GM19438 (cell line): ENCODE measurements around the gene TSC22D1.

Experiments used
- ATAC-seq: cut with Tn5 transposase; IDR thresholded peaks from one replicate; pipeline ENCODE4 v1.9.1; 2021; ENCODE audit warnings: low read depth; ENCODE audit not compliant: unreplicated experiment

The TSC22D1 gene

GRCh38 chr13:44508562-44509077 lies 67.5 kb downstream of the TSC22D1 start:
- no peak for ATAC-seq

DNA sequence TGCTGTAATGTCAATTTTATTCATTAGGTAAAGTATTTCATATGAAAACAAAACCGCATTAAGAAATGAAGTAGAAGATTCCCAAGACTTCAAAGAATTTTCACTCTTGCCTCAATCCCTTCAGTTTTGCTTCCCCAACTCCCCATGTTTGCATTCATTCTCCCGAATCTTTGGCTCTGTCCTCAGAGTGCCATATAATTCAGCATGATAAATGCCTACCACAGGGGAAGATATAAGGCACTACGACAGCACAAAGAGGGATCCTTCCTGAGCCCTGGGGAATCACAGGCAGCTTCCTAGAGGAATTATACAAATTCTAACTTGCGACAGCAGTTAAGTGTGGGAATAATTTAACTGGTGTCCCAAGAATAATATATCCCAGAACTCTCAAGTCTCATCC lies 68.5 kb downstream of the TSC22D1 start:
- no peak for ATAC-seq

- no peak for ATAC-seq
Observed at GRCh38 chr13:44506719-44507118, 69.4 kb downstream of the TSC22D1 start.

GRCh38 chr13:44506251-44506650 lies 69.9 kb downstream of the TSC22D1 start:
- ATAC-seq: no peak

DNA sequence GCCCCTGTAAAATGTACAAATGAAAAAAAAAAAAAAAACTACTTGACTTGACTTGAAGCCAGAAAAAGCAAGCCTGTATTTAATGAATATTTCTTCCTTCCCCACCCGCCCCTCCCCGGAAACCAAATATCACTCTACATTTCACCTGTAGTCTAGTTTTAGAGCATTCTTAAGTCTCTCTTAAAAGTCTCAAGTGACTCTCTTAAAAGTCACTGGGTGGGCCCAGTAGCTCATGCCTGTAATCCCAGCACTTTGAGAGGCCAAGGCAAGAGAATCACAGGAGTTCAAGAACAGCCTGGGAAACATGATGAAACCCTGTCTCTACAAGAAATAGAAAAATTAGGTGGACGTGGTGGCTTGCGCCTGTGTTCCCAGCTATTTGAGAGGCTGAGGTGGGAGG lies 72.0 kb downstream of the TSC22D1 start:
- ATAC-seq: no peak

DNA sequence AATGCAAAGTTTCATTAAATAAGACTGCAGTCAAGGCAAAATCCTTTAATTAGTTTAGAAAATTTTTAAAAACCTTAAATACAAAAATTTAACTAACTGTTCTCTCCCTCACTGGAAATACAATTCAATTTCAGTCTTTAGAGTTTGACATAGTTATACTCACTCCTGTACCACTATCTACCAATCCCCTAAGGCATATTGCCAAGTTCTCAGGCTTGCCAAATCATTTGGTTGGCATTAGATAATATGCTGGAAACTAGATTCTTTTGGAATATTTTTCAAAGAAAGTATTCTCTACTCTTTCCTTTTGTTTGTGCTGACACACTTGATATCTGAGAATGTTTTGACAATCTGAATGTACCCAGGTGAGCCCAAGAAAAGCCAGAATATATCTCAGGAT lies 77.2 kb downstream of the TSC22D1 start:
- ATAC-seq: no peak

DNA sequence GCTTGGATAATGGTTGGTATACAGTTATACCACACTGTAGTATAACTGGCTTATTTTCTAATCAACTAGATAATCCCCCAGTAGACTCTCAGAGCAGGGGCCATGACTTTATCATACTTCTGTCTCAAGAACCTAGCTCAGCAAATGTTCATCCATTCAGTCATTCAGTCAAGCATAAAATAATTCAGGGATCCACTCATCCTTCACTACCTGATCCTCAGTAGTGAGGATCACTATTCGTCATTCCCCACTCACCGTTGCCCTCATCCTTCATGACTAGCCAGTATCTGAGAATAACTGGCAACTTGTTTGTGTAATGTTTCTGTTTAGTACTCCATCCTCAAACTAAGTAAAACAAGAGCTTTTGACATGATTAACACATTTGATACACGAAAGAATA lies 77.6 kb downstream of the TSC22D1 start:
- no peak for ATAC-seq

GRCh38 chr13:44497801-44498200 lies 78.3 kb downstream of the TSC22D1 start:
- ATAC-seq: no peak

GRCh38 chr13:44493213-44493812 lies 82.8 kb downstream of the TSC22D1 start:
- no peak for ATAC-seq

- no peak for ATAC-seq
Observed at GRCh38 chr13:44489751-44490150, 86.4 kb downstream of the TSC22D1 start.

DNA sequence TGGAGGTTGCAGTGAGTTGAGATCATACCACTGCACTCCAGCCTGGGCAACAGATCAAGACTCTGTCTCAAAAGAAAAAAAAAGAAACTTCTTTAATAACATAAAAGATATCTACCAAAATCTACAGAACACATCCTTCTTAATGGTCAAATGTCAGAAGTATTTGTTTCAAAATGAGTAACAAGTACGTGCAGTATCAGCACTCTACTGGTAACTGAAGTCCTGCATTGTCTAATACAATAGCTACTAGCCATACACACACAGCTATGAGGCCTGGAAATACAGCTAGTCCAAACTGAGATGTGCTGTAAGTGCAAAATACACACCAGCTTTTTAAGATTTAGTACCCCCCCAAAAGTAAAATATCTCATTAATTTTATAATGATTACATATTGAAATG lies 88.1 kb downstream of the TSC22D1 start:
- ATAC-seq: no peak

DNA sequence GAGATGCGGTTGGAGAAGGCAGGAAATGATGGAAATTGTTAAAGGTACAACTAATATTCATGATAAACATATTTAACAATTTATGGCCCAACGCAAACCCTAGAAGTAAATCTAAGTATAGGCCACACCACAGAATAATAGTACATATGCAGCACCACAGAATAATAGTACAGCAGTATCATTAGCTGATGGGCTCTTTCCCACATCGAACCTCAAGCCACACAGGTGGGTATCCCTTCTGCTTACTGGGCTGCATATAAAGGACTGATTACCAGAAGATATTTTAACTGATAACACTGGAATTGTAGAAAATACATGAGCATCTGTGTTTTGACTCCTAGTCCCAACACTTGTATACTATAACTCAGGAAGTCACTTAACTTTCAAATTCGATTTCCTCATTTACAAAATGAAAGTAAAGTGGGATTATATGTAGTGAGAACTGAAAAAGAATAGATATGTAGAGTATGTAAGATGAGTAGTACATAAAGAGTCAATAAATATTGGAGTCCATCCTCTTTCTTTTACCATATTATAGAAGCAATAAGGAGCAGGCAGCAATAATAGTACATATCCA lies 91.5 kb downstream of the TSC22D1 start:
- no peak for ATAC-seq

DNA sequence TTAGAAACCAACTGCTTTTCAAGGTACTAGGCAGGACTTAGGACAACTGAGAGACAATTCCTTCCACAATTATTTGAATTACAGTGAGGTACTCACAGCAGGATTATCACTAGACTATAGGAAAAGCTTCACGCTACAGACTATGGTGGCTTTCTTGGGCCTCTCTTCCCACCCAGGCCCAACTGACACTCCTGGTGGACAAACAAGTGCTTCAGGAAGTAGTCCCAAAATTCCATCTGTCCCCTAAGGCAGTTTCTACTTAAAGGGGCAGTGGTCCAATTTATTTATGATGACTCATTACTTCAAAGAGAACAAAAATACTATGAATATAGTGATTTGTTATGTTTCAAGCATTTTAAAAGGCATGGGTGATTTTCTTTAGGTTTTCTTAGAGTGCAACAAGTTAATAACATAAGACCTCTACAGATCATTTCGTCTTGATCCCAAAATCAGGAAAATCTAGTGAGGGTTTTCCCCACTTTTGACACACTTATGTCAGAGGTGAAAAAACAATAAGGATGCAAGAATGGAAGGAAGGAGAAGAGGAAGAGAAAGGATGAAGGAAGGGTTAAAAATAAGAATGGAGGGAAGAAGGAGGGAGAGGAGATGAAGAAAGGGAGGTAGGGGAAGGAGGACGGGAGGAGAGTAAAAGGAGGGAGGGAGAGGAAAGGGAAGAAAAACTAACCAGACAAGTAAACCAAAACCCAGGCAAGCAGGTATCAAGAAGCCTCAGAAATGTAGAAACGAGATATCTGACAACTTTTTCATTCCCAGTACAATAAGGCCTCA lies 101.8 kb downstream of the TSC22D1 start:
- ATAC-seq: no peak

DNA sequence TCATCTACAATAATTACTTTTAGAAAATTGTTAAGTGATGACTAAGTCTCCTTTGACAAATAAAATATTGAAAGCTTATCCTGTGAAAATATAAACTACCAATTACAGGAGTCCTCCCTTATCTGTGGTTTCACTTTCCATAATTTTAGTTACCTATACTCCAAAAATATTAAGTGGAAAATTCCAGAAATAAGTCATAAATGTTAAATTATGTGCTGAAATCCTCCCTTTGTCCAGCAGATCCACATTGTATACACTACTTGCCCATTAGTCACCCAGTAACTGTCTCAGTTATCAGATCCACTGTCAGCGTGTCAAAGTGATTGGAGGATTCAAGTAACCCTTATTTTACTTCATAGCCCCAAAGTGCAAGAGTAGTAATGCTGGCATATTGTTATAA lies 104.4 kb downstream of the TSC22D1 start:
- no peak for ATAC-seq

DNA sequence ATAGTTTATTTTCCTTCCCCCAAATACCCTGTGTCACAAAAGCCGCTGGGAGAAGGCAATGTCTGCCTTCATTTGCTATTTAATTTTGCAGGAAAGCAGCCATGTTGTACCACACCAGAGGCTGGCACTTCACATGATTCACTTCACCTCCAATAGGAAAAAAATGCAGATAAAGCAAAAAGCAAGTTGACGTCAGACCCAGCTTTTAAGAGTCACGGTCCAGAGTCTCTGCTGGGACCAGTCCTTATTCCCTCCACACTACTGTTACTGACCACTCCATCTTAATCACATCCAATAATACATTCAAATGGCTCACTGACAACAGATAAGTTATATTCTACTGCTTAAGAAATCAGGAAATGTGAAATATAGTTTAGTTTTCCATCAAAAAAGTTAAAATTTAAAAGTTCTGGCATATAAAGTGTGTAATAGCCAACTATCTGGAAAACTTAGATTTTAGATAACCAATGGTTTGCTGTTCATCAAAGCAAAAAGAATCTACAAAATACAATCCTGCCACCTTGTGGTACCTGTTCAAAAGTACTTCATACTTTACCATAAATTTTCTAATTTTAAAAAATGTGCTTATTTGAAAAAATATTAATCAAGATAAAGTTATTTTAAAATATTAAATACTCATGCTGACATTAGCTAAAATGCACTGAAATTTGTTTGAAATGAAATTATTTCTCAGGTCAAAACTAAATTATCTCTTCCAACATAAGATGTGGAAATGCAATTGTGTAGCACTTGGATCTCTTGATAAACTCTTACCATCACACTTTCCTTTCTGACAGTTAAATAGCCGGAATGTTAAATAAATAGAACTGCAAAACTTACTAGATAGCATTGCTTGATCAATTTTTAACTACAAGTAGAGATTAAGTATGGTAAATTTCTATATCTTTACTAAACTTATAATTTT lies 105.2 kb downstream of the TSC22D1 start:
- no peak for ATAC-seq

DNA sequence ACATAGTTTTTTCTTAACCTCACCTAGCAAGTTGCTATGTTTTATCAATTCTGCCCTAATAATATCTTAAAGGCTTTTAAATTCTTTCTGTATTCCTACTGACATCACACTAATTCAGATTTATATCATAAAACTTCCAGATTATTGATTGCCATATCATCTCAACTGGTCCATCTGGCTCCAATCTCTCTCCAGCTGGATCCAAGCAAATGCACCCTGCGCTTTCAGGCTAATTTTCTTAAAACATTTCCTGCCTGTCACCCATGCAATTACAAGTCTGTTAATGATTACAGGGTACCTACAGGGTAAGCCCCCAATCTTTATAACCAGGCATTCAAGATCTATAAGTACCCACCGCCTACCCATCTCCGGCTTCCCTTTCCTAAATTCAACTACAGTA lies 107.3 kb downstream of the TSC22D1 start:
- no peak for ATAC-seq

- no peak for ATAC-seq
Observed at GRCh38 chr13:44465318-44465717, 110.8 kb downstream of the TSC22D1 start.

DNA sequence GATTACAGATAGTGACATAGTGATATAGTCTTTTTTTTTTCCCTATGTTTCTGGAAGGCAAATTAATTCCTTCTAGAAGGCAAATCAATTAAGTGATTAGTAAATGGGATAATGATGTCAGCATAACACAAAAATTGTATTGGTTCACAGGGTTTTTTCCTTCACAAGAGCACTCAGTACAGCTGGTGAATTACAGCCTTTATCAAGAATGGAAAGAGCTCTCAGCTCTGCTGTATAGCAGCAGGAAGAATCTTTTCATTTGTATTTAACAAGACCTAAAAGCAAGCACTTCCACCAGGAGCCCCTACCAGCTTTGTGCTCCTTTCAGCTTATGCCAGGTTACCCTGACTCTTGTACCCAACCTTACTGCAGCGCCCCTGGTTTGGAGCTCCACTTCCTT lies 111.7 kb downstream of the TSC22D1 start:
- ATAC-seq: no peak

DNA sequence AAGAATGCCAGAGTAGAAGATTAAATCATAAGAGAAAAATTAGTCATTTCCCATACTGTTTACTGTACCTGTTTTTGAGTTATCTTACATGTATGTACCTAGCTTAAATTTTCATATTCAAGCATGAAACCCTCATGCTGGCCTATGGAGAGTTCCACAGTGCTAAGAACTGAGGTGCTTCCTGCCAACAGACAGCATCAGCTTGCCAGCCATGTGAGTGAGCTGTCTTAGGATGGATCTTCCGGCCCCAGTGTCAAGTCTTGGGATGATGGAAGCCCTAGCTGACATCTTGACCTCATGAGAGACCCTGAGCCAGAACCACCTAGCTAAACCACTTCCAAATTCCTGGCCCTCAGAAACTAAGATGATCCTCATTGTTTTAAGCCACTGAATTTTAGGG lies 112.4 kb downstream of the TSC22D1 start:
- no peak for ATAC-seq

DNA sequence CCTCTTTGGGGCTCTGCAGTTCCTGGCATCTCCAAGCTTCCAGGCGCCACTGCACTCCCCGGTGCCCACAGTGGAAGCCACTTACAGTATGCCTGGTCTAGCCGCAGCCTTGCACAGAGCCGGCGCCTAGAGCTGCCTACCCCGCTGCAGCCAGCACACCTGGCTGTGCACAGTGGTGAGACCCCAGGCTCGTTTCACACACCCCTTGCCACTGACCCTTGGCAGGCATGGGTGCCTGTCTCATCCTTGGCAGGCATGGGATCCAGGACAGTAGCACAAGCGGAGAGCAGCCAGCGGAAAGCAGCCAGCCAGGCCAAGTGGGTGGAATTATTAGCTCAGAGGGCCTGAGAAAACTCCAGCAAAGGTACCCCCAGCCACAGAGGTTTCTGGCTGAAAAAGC lies 116.5 kb downstream of the TSC22D1 start:
- no peak for ATAC-seq
